Measurements from ENCODE around the gene RELN.

Gene RELN

DNA sequence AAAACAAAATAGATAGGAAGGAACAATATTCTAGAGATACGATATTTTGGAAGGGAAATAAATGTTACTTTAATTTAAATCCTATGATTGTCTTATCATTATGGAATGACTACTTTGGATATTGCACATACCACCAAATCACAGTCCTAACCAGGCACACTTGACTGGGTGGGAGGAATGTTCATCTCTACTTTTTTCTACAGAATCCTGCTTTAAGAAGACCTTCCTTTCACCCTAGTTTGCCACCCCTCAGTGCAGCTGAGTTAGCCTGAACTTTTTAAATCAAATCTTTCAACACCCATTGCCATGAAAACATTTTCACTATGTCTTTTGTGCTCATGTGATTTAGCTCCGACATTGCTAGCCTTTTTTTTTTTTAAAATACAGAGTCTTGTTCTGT is 38.1 kb downstream of the RELN start:
- no peak for TF ChIP-seq CTCF (IDR thresholded peaks at IDR 0.05; ENCODE audit: insufficient read depth, low read depth, low read length, missing control alignments)
- DNase-seq (ENCODE audit: low read depth), result no peak
- H3K4me3 ChIP-seq (ENCODE audit: low read length), result no peak overlapping the region

GRCh38 chr7:103949374-103949773 is 40.1 kb downstream of the RELN start:
- no peak for TF ChIP-seq CTCF (IDR thresholded peaks at IDR 0.05; ENCODE audit: insufficient read depth, low read depth, low read length, missing control alignments)
- no peak overlapping the region for H3K4me3 ChIP-seq (ENCODE audit: low read length)
- DNase-seq (ENCODE audit: low read depth), result no peak

GRCh38 chr7:103947026-103947655 is 42.3 kb downstream of the RELN start:
- peak; percentile 60 for DNase-seq (ENCODE audit: low read depth)
- no peak overlapping the region for H3K4me3 ChIP-seq (ENCODE audit: low read length)
- no peak for TF ChIP-seq CTCF (IDR thresholded peaks at IDR 0.05; ENCODE audit: insufficient read depth, low read depth, low read length, missing control alignments)

DNA sequence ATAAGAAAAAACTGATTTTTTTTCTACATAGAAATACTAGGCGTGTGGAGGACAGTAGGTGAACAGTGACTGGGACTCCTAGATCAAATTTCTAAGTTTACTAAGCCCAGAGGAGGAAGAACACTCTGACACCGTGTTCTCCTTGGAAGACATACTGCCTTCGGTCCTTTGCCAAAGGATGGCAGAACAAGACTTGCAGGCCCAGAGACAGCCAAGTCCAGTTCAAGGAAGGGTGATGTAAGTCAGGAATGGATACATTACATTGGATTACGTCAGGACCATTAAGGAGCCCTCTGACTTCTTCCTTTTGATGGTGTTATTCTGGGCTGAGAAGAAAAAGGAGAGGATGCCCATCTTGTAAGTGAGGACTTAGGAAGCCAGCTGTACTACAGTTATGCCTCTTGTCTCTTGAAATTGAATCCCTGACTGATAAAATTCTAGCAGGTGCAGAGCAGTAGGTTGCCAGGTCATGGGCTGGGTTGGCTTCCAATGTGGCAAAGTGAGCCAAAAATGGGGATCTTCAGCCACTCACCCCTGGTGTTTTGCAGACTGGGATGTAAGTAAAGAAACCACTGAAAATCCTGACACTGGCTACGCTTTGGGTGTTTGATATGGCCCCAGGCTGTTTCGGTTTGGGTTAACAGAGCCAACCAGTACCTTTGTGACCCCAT is 45.1 kb downstream of the RELN start:
- no peak for TF ChIP-seq CTCF (IDR thresholded peaks at IDR 0.05; ENCODE audit: insufficient read depth, low read depth, low read length, missing control alignments)

GRCh38 chr7:103941976-103942375 is 47.5 kb downstream of the RELN start:
- TF ChIP-seq CTCF (IDR thresholded peaks at IDR 0.05; ENCODE audit: insufficient read depth, low read depth, low read length, missing control alignments), result no peak
- H3K4me3 ChIP-seq (ENCODE audit: low read length), result no peak overlapping the region
- no peak for DNase-seq (ENCODE audit: low read depth)

More for the DNA sequence above, 45.1 kb downstream of the RELN start:
- no peak overlapping the region for H3K4me3 ChIP-seq (ENCODE audit: low read length)
- no peak for DNase-seq (ENCODE audit: low read depth)

DNA sequence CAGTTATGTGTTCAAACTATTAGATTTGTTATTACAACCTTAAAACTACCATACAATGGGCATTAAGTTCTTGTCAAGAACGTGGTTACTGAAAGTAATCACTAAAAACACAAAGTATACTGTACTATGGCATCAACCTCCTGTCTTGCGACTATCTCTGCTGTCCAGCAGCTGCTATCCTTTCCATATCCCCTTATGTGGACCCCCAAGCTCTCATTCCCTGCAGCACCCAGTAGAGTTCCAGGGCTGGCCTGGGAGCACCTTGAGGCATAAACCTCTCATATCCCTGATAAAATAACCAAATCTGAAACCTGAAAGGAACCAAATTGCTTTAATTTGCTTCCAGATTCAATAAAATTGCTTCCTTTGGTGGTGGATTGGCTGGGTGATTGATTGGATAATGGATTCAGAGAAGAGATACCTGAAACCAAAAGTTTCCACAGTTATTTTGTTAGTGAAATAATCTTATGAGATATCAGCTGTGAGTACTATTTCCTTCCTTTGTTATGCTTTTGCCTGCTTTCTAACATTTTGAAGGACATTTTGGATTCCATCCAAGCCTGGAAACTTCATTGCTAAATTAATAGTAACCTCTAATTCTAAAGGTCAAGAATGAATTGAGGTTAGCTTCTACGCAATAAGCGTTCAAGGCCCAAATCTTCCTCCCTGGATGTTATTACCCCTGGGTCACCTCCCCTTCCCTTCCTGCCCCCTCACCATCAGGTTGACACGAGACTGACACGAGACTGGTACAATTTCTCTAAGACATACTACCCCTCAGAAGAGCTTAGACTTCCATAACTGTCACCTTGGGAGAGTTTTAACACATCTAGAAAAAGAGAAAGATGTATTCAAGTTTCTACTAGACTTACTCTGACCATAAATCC is 48.8 kb downstream of the RELN start:
- TF ChIP-seq CTCF (IDR thresholded peaks at IDR 0.05; ENCODE audit: insufficient read depth, low read depth, low read length, missing control alignments), result no peak

More for the DNA sequence above, 48.8 kb downstream of the RELN start:
- DNase-seq (ENCODE audit: low read depth), result no peak
- no peak overlapping the region for H3K4me3 ChIP-seq (ENCODE audit: low read length)

All from epithelial cell of esophagus (primary cell).